Right lobe of liver (tissue), 6 donors: ENCODE measurements around the gene TRMT11. TPM values are rescaled to one million over a fixed set of nuclear protein-coding genes. Genes with fewer than 3 reads are reported as not detected.

ENCODE experiments used
- ATAC-seq, 4 donors: fragments of 200-7000 bp; cut with Tn5 transposase; one replicate each; pipeline ENCODE4 v1.9.1; 2020; ENCODE audit warnings: mild to moderate bottlenecking in 4 of 4, moderate library complexity in 4 of 4
- DNase-seq, 3 donors: peaks; one replicate each; pipeline ENCODE4 v3.0.0-alpha.2; 2020
- H3K27ac ChIP-seq, 3 donors: fragments of 200-600 bp; one replicate each; pipeline ENCODE4 v1.8.0; 2022
- H3K27me3 ChIP-seq, 2 donors: fragments of 200-600 bp; one replicate each; pipeline ENCODE4 v1.8.0; 2022
- H3K36me3 ChIP-seq, 4 donors: fragments of 200-600 bp; sonication (generic) in 1 of 4; one replicate each; pipeline versions ENCODE4 v1.5.1 to v1.8.0; 2017 to 2022; ENCODE audit warnings: control low read depth in 1 of 4
- H3K4me1 ChIP-seq, 4 donors: fragments of 200-600 bp; sonication (generic) in 1 of 4; one replicate each; pipeline versions ENCODE4 v1.5.1 to v1.8.0; 2017 to 2022; ENCODE audit warnings: control low read depth in 1 of 4
- H3K4me3 ChIP-seq, 3 donors: fragments of 200-600 bp; one replicate each; pipeline ENCODE4 v1.8.0; 2022
- H3K9me3 ChIP-seq, 4 donors: fragments of 200-600 bp; sonication (generic) in 1 of 4; one replicate each; pipeline versions ENCODE4 v1.5.1 to v1.8.0; 2017 to 2022; ENCODE audit warnings: control low read depth in 1 of 4
- POLR2A ChIP-seq: fragments of 450-650 bp; IDR thresholded peaks from one replicate; pipeline ENCODE4 v1.6.1; 2017; ENCODE audit warnings: antibody characterized with exemption, mild to moderate bottlenecking
- WGBS: methylation state at CpG from one replicate; pipeline ENCODE4 v1.1.6; 2018; ENCODE audit warnings: low coverage, low lambda C conversion rate; ENCODE audit not compliant: insufficient coverage; ENCODE audit errors: missing lambda C conversion rate; 5-methylcytosine and 5-hydroxymethylcytosine counted together
- intact Hi-C, 2 donors: fragments of 100-400 bp; cut with DNase I; formaldehyde crosslinking; loops; one replicate each; pipeline versions ENCODE4 v1.11.2 to v1.14.1; 2022
- total RNA-seq, 6 experiments: library from RNA; depleted of rRNA in 2 of 6; stranded (reverse); fragments of >200 nt in 2 of 6; fragmentation: NEBNext Ultra II Directional in 3 of 6; extraction: Animal tissue kit (Norgen Biotek cat#: 25700) in 3 of 6; gene quantifications; one replicate each; pipeline versions ENCODE4 v1.1.0 to v1.2.4, GENCODE V29; 2016 to 2023
- TF ChIP-seq, protein P1 (sequence below), 4 donors: fragments of 200-600 bp in 3 of 4; fragments of 450-650 bp in 1 of 4; IDR thresholded peaks; one replicate each; pipeline versions ENCODE4 v1.5.1 to v1.8.0; 2016 to 2022; ENCODE audit warnings: antibody characterized with exemption in 4 of 4, mild to moderate bottlenecking in 2 of 4
- donor health status: DM: no; HTN: yes; CAD: no.
- donor health status: DM: no; HTN: no; CAD: no.
- donor health status: DM: no; HTN: no; CAD: no.
- donor health status: DM: no; HTN: yes; CAD: no.
- donor health status: DM: no; HTN: yes; CAD: no.

TRMT11 gene
- total RNA-seq, 6 experiments from 2014 or later, result 12.6 to 36.0 (median 25.3) TPM

DNA sequence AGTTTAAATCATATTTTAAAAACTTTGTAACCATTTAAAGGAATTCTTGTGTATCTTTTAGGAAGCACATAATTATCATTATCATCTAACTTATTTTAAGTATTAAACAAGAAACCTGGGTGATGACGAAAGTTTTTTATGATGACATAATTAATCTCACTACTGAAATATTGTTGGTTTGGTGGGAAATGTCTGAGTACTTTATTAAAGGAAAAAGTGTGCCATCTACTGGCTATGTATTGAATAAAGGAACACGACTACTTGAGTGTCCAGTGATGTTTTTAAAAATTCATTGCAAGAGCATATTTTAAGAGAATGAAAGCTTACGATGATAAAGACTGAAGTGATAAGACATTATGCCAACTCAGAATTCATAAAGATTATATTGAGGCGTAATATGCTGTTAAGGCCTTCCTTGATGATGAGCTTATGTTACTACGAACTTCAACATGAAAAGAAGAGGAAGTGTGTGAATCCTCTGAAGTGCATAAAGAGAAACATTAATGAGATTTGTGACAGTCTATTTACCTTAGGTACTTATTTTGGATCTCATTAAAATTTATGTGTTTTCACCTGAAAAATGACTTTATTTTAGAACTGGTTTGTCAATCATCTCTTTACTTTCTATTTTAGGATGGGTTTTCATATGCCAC is 12.0 kb upstream of the TRMT11 start:
- ATAC-seq (peak; percentile 69 to 78 (median 76)), DNase-seq (no peak)
- no peaks in the 10 kb centered on the region for H3K27me3 ChIP-seq
- H3K27ac ChIP-seq, result no peak overlapping the region
- H3K4me3 ChIP-seq, result no peak overlapping the region
- intact Hi-C loops, result no loop called here
- WGBS, result 14% methylated on average over 5 of the region's 5 CpGs
- peaks cover 0 to 18% (median 1%) of the 10 kb centered on the region in 4 donors for H3K4me1 ChIP-seq
- TF ChIP-seq, protein P1, sequence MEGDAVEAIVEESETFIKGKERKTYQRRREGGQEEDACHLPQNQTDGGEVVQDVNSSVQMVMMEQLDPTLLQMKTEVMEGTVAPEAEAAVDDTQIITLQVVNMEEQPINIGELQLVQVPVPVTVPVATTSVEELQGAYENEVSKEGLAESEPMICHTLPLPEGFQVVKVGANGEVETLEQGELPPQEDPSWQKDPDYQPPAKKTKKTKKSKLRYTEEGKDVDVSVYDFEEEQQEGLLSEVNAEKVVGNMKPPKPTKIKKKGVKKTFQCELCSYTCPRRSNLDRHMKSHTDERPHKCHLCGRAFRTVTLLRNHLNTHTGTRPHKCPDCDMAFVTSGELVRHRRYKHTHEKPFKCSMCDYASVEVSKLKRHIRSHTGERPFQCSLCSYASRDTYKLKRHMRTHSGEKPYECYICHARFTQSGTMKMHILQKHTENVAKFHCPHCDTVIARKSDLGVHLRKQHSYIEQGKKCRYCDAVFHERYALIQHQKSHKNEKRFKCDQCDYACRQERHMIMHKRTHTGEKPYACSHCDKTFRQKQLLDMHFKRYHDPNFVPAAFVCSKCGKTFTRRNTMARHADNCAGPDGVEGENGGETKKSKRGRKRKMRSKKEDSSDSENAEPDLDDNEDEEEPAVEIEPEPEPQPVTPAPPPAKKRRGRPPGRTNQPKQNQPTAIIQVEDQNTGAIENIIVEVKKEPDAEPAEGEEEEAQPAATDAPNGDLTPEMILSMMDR (IDR thresholded peaks at IDR 0.05), result peak; percentile 52 to 62 (median 61)
- TF ChIP-seq POLR2A, result no peak
- peaks cover 0 to 5% (median under 1%) of the 10 kb centered on the region in 4 donors for H3K36me3 ChIP-seq
- H3K9me3 ChIP-seq, result no peaks in the 10 kb centered on the region

DNA sequence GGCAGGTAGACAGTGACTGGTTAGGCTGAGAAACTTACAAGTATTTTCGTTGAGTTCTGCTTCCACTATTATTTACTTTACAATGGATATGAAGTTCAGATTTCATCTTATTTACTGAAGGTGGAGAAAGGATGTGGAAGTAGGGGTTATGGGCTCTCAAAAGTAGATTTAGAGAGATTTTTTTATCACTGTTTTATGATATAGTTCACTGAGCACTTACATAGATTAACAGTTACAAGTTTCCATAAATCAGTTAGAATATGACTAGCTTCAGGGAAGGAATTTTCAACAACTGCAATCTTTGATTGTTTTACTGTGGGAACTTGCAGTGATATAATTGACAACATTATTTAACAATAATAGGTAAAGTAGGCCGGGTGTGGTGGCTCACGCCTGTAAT is 7.2 kb upstream of the TRMT11 start:
- H3K27me3 ChIP-seq, result no peaks in the 10 kb centered on the region
- H3K4me1 ChIP-seq, result peaks cover 0 to 17% (median 1%) of the 10 kb centered on the region in 4 donors
- intact Hi-C loops, result no loop called here
- no peak overlapping the region for H3K4me3 ChIP-seq
- ATAC-seq (no peak), DNase-seq (no peak)
- peaks cover 0 to 1% (median 0%) of the 10 kb centered on the region in 4 donors for H3K36me3 ChIP-seq
- no peaks in the 10 kb centered on the region for H3K9me3 ChIP-seq
- peak overlapping the region in 1 of 3 donors; percentile 6 for H3K27ac ChIP-seq
- 71% methylated on average over 3 of the region's 3 CpGs for WGBS
- TF ChIP-seq POLR2A, result no peak
- TF ChIP-seq, protein P1 (IDR thresholded peaks at IDR 0.05), result no peak

DNA sequence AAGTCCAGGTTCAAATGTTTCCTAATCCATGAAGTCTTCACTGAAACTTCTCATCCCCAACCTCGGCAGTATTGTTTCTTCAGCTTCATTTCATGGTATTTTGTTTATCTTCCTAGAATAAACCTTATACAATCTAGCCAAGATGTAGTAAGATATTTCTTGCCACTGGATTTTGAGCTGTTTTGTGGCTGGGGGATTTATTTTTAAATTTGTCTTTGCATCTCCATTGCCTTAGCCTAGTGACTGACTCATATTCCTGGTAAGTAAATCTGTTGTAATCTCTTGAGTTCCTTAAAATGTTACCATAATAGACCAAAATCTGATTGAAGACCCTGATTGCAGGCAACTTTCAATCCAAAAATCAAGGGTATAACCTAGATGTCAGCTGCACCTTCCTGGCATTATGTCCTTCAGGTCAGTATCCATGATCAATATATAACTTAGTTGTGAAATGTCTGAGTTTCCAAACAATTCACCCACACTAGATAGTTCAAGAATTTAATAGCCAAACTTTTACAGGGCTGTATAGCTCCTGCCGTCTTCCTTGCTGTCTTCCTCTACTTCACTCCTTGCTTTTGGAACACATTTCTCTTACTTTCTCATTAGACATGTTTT is 4.7 kb upstream of the TRMT11 start:
- no peak overlapping the region for H3K4me3 ChIP-seq
- TF ChIP-seq, protein P1 (IDR thresholded peaks at IDR 0.05), result no peak
- TF ChIP-seq POLR2A, result no peak
- no peaks in the 10 kb centered on the region for H3K9me3 ChIP-seq
- intact Hi-C loops, result no loop called here
- 52% methylated on average over 2 of the region's 2 CpGs for WGBS
- H3K36me3 ChIP-seq, result no peaks in the 10 kb centered on the region
- peak overlapping the region in 1 of 3 donors; percentile 3 for H3K27ac ChIP-seq
- DNase-seq, result no peak
- H3K27me3 ChIP-seq, result no peaks in the 10 kb centered on the region
- ATAC-seq, result peak in 3 of 4 donors; percentile 13 to 31 (median 19)
- peaks cover 0 to 27% (median 3%) of the 10 kb centered on the region in 4 donors for H3K4me1 ChIP-seq

DNA sequence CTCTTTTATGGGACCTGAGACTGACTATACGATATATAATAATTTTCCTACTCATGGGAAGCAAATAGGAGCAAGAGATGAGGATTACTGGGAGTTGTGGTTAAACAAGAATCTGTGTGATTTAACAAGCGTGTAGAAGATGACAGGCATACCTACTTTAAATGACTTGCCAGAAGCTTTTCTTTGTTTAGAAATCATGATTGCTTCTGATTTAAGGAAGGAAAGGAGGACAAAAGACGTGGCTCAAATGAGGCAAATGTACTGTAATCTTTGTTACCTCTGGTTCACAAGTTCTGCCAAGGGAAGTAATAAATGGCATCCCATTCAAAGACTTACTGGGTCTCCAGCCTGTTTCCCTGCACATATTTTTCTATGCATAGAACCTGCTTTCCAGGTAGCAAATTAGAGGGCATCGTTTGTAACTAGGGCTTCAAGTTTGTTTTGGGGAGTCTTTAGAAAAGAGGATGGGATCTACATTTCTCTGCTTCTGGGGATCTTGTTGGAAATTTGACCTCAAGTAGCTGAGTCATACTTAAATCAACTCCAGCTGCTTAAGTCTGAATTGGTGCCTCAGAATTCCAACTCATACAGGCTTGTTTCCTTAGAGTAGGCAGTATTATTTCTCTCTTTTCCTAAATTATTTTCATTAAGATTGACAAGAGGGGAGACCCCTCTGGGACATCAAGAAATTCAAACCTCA is 2.9 kb upstream of the TRMT11 start:
- H3K27me3 ChIP-seq, result no peaks in the 10 kb centered on the region
- H3K27ac ChIP-seq, result no peak overlapping the region
- no peak for ATAC-seq
- no peaks in the 10 kb centered on the region for H3K9me3 ChIP-seq
- DNase-seq, result no peak
- H3K36me3 ChIP-seq, result no peaks in the 10 kb centered on the region
- no peak overlapping the region for H3K4me3 ChIP-seq
- TF ChIP-seq, protein P1 (IDR thresholded peaks at IDR 0.05), result no peak
- no peak for TF ChIP-seq POLR2A
- intact Hi-C loops, result no loop called here
- WGBS, result 68% methylated on average over 4 of the region's 4 CpGs
- peaks cover 0 to 40% (median 8%) of the 10 kb centered on the region in 4 donors for H3K4me1 ChIP-seq
